H9 (cell line): ENCODE results near the gene ATP10B. TPM values are rescaled to one million over a fixed set of nuclear protein-coding genes. Genes with fewer than 3 reads are reported as not detected.

Source experiments
- DNase-seq: peaks from one replicate; pipeline ENCODE4 v3.0.0-alpha.2; 2017
- H2AFZ ChIP-seq: one replicate; pipeline ENCODE4 v1.6.1; 2013; ENCODE audit warnings: mild to moderate bottlenecking, low read length, control low read depth, moderate library complexity
- H2AK5ac ChIP-seq: 2 replicates; pipeline ENCODE4 v1.6.1; 2013; ENCODE audit warnings: low read length, control low read depth, mixed read lengths; ENCODE audit not compliant: insufficient read length
- H2BK120ac ChIP-seq: one replicate; pipeline ENCODE4 v1.6.1; 2013; ENCODE audit warnings: low read depth, mild to moderate bottlenecking, low read length, control low read depth, inconsistent platforms; ENCODE audit not compliant: poor library complexity, severe bottlenecking
- H2BK12ac ChIP-seq: 2 replicates; pipeline ENCODE4 v1.6.1; 2013; ENCODE audit warnings: low read length, control low read depth, mixed read lengths, low read depth; ENCODE audit not compliant: insufficient read length
- H2BK15ac ChIP-seq: 2 replicates; pipeline ENCODE4 v1.6.1; 2013; ENCODE audit warnings: low read depth, low read length, control low read depth
- H2BK20ac ChIP-seq: one replicate; pipeline ENCODE4 v1.6.1; 2013; ENCODE audit warnings: low read depth, mild to moderate bottlenecking, low read length, control low read depth, inconsistent platforms; ENCODE audit not compliant: poor library complexity, severe bottlenecking
- H2BK5ac ChIP-seq: 2 replicates; pipeline ENCODE4 v1.6.1; 2013; ENCODE audit warnings: low read length, control low read depth, mixed read lengths; ENCODE audit not compliant: insufficient read length
- H3K14ac ChIP-seq: 2 replicates; pipeline ENCODE4 v1.6.1; 2013; ENCODE audit warnings: low read length, control low read depth; ENCODE audit not compliant: insufficient read depth
- H3K18ac ChIP-seq: 2 replicates; pipeline ENCODE4 v1.6.1; 2013; ENCODE audit warnings: low read depth, mild to moderate bottlenecking, mixed read lengths, low read length, control low read depth; ENCODE audit not compliant: insufficient read length
- H3K23ac ChIP-seq: 2 replicates; pipeline ENCODE4 v1.6.1; 2013; ENCODE audit warnings: low read length, control low read depth, mixed read lengths, low read depth; ENCODE audit not compliant: insufficient read length
- H3K23me2 ChIP-seq: 2 replicates; pipeline ENCODE4 v1.6.1; 2013; ENCODE audit warnings: low read depth, mild to moderate bottlenecking, mixed read lengths, low read length, control low read depth; ENCODE audit not compliant: insufficient read length, poor library complexity, severe bottlenecking
- H3K27ac ChIP-seq: 2 replicates; pipeline ENCODE4 v1.5.1; 2013; ENCODE audit warnings: low read length, control low read depth, mixed read lengths, low read depth; ENCODE audit not compliant: insufficient read length
- H3K27me3 ChIP-seq: 2 replicates; pipeline ENCODE4 v1.6.1; 2013; ENCODE audit warnings: low read length, control low read depth, inconsistent platforms; ENCODE audit not compliant: insufficient read depth
- H3K4ac ChIP-seq: 2 replicates; pipeline ENCODE4 v1.6.1; 2013; ENCODE audit warnings: low read depth, mild to moderate bottlenecking, control low read depth, inconsistent platforms, low read length, moderate library complexity
- H3K4me1 ChIP-seq: 2 replicates; pipeline ENCODE4 v1.6.1; 2013; ENCODE audit warnings: low read length, control low read depth, inconsistent platforms; ENCODE audit not compliant: insufficient read depth
- H3K4me2 ChIP-seq: 2 replicates; pipeline ENCODE4 v1.6.1; 2013; ENCODE audit warnings: low read length, control low read depth, mixed read lengths; ENCODE audit not compliant: insufficient read length, insufficient read depth
- H3K56ac ChIP-seq: 2 replicates; pipeline ENCODE4 v1.6.1; 2013; ENCODE audit warnings: low read depth, mild to moderate bottlenecking, mixed read lengths, low read length, control low read depth; ENCODE audit not compliant: insufficient read length
- H3K79me1 ChIP-seq: 2 replicates; pipeline ENCODE4 v1.6.1; 2013; ENCODE audit warnings: low read depth, mild to moderate bottlenecking, moderate library complexity, low read length, control low read depth, inconsistent platforms; ENCODE audit not compliant: insufficient read depth, poor library complexity, severe bottlenecking
- H3K79me2 ChIP-seq: 2 replicates; pipeline ENCODE4 v1.6.1; 2013; ENCODE audit warnings: low read length, control low read depth, inconsistent platforms; ENCODE audit not compliant: insufficient read depth
- H3K9ac ChIP-seq: 2 replicates; pipeline ENCODE4 v1.6.1; 2013; ENCODE audit warnings: low read length, control low read depth, mixed read lengths; ENCODE audit not compliant: insufficient read length; ENCODE audit errors: extremely low read depth
- H3K9me3 ChIP-seq: one replicate; pipeline ENCODE4 v1.6.1; 2013; ENCODE audit warnings: low read depth, low read length, inconsistent platforms; ENCODE audit not compliant: control insufficient read depth
- H3T11ph ChIP-seq: one replicate; pipeline ENCODE4 v1.6.1; 2013; ENCODE audit warnings: mild to moderate bottlenecking, low read length, control low read depth, inconsistent platforms
- H4K20me1 ChIP-seq: one replicate; pipeline ENCODE4 v1.6.1; 2013; ENCODE audit not compliant: control insufficient read depth, insufficient read length, insufficient read depth
- H4K5ac ChIP-seq: 2 replicates; pipeline ENCODE4 v1.6.1; 2013; ENCODE audit warnings: low read depth, mild to moderate bottlenecking, mixed read lengths, low read length, control low read depth; ENCODE audit not compliant: insufficient read length
- H4K8ac ChIP-seq: replicated peaks from 2 replicates; pipeline ENCODE4 v1.6.1; 2013; ENCODE audit warnings: low read length, control low read depth, mixed read lengths, low read depth; ENCODE audit not compliant: insufficient read length
- H4K91ac ChIP-seq: 2 replicates; pipeline ENCODE4 v1.6.1; 2013; ENCODE audit warnings: low read depth, mild to moderate bottlenecking, moderate library complexity, mixed read lengths, low read length, control low read depth; ENCODE audit not compliant: insufficient read length
- H3K27ac Mint-ChIP-seq, 3 experiments: 2 replicates in 2 of 3; 3 replicates in 1 of 3; pipeline ENCODE4 v1.8.0; 2020 to 2021; ENCODE audit warnings: mixed read lengths in 3 of 3, mild to moderate bottlenecking in 1 of 3, moderate library complexity in 1 of 3
- H3K27me3 Mint-ChIP-seq: 2 replicates; pipeline ENCODE4 v1.8.0; 2021; ENCODE audit warnings: low read depth, mild to moderate bottlenecking, moderate library complexity, mixed read lengths
- H3K36me3 Mint-ChIP-seq, 3 experiments: 2 replicates in 2 of 3; 3 replicates in 1 of 3; pipeline ENCODE4 v1.8.0; 2020 to 2021; ENCODE audit warnings: low read depth in 3 of 3, mixed read lengths in 3 of 3; ENCODE audit not compliant: insufficient read depth in 1 of 3
- H3K4me1 Mint-ChIP-seq, 2 experiments: 2 replicates each; pipeline ENCODE4 v1.8.0; 2020; ENCODE audit warnings: mixed read lengths in 2 of 2
- H3K4me3 Mint-ChIP-seq, 2 experiments: 2 replicates in 1 of 2; 3 replicates in 1 of 2; pipeline ENCODE4 v1.8.0; 2020 to 2021; ENCODE audit warnings: mild to moderate bottlenecking in 2 of 2, mixed read lengths in 2 of 2, moderate library complexity in 1 of 2
- H3K9me3 Mint-ChIP-seq, 2 experiments: 2 replicates in 1 of 2; 3 replicates in 1 of 2; pipeline ENCODE4 v1.8.0; 2020; ENCODE audit warnings: mild to moderate bottlenecking in 2 of 2, mixed read lengths in 2 of 2, moderate library complexity in 1 of 2
- CTCF ChIP-seq: fragments of 200-600 bp; sonication (generic); conservative IDR thresholded peaks from 3 replicates; pipeline ENCODE4 v1.8.0; 2021; ENCODE audit warnings: antibody characterized with exemption, mild to moderate bottlenecking
- WGBS: extraction: QIAGEN DNeasy Blood & Tissue Kit; methylation state at CpG from one replicate; pipeline ENCODE4 v1.1.7; 2013; ENCODE audit warnings: missing lambda C conversion rate, low lambda C conversion rate, mixed read lengths; ENCODE audit not compliant: insufficient read length; ENCODE audit errors: extremely low coverage; 5-methylcytosine and 5-hydroxymethylcytosine counted together
- total RNA-seq: library from RNA; stranded (reverse); gene quantifications from 2 replicates; pipeline ENCODE4 v1.2.1, GENCODE V29; 2021

Gene ATP10B
- total RNA-seq, 1 experiment from 2014 or later, result 0.42 TPM

DNA sequence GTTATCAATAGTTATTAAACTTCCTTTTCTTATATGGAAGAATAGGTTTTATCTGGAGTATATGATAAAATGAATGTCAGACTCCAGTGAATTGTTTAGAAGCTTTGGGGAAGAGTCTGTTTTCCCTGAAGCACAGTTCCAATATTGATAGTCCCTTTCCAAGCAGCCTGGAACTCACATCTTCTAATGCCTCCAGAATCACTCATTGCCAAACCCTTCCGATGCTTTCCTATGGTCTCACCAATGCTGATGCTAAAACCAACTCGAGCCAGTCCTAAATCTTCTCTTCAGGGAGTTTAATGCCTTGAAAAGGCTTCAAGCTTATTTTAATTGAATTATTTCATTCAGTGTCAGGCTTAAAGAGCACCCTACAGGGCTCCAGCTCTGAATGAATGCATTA is 309.2 kb downstream of the ATP10B start:
- Histone ChIP-seq H3K4me2 (no peak overlapping the region), H3K9me3 (no peaks in the 10 kb centered on the region), H3K23ac (no peak overlapping the region), H3K14ac (no peak overlapping the region), H3K27ac (no peak overlapping the region), H2BK120ac (no peak overlapping the region), H2BK15ac (no peak overlapping the region), H4K5ac (no peak overlapping the region), H3K79me1 (no peaks in the 10 kb centered on the region), H2BK12ac (no peak overlapping the region), H2BK20ac (no peak overlapping the region), H2BK5ac (no peak overlapping the region), H3K56ac (no peak overlapping the region), H3T11ph (no peak overlapping the region), H3K27me3 (no peaks in the 10 kb centered on the region), H3K4me1 (no peaks in the 10 kb centered on the region), H3K18ac (no peak overlapping the region), H2AK5ac (no peak overlapping the region), H4K91ac (no peak overlapping the region), H3K9ac (no peak overlapping the region), H4K20me1 (no peaks in the 10 kb centered on the region), H3K23me2 (no peaks in the 10 kb centered on the region), H3K79me2 (no peaks in the 10 kb centered on the region), H2AFZ (no peak overlapping the region), H3K4ac (no peak overlapping the region), H4K8ac (no peak overlapping the region)
- H3K9me3 Mint-ChIP-seq, result no peaks in the 10 kb centered on the region
- H3K27me3 Mint-ChIP-seq, result no peaks in the 10 kb centered on the region; the same call in 1 of the 2 replicates
- no CpG with 5 or more reads among the region's 2 CpGs for WGBS
- no peak for TF ChIP-seq CTCF
- DNase-seq, result no peak
- H3K36me3 Mint-ChIP-seq, result no peaks in the 10 kb centered on the region
- H3K27ac Mint-ChIP-seq, result no peak overlapping the region
- H3K4me3 Mint-ChIP-seq, result no peak overlapping the region
- peaks cover 0 to 4% of the 10 kb centered on the region in 2 experiments; a peak in 2 of 4 replicates for H3K4me1 Mint-ChIP-seq
